DMS53 treated with DMSO at 0.1 percent for 48 hours (cell line): ENCODE measurements around the gene PSME3IP1.
A peak's percentile ranks its signal among the peaks of the same experiment; 100 is the strongest.
"Not testable (repeated sequence)": the region's sequence is repeated elsewhere in the genome, so short reads cannot be mapped to it uniquely, and the experiment has no call there.

Source experiments
- DNase-seq: peaks from one replicate; lab custom pipeline; 2025; ENCODE audit not compliant: unreplicated experiment; lab: John Stamatoyannopoulos, UW

Gene PSME3IP1

GRCh38 chr16:57200321-57200720 is 14.5 kb upstream of the PSME3IP1 start:
- not testable (repeated sequence) for DNase-seq

DNA sequence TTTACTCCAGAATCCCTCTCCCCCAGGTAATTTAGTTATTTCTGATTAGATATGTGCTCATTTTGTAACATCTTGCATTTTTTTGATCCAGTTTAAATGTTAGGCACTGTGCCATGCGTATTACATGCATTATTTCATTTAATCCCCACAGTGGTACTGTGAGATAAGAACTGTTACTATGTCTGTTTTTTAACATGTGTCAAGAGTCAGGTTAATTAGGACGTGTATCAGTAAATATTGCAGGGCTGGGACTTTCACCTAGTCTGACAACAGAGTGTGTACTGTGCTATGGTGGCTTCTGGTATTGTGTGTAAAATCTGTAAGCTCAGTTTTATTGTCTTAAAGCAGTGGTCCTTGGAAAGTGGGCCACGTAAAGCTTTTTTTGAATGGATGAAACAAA is 10.9 kb upstream of the PSME3IP1 start:
- no peak for DNase-seq

- DNase-seq: no peak
Observed at GRCh38 chr16:57196286-57196685, 10.4 kb upstream of the PSME3IP1 start.

- peak; percentile 93 for DNase-seq
Observed at GRCh38 chr16:57194512-57194911, 8.7 kb upstream of the PSME3IP1 start.

DNA sequence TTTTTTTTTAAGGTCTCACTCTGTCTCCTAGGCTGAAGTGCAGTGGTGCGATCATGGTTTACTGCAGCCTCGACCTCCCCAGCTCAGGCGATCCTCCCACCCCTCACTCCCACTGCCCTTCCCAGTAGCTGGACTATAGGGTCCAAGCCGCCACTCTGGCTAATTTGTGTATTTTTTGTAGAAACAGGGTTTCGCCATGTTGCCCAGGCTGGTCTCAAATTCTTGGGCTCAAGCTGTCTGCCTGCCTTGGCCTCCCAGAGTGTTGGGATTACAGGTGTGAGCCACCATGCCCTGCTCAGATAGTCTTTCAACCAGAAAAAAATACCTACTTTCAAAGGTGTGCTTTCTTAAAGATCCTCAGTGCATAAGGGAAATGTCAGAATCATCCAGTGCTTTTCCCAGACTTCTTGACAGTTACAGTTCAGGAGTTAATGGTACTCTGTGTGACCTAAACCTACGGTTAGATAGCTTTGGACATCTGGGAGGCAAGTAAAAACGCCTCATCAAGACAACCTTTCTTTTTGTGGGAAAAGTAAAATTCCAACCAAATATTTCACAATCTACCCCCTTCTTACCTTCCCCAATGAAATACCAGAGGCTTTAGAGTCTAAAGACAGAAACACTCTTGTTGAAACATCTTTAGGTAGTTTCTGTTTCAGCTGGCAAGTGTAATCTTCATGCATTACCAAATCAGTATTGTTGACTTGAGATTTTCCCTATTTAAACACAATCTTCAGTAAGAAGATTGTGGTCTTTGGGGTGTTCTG is 7.1 kb upstream of the PSME3IP1 start:
- no peak for DNase-seq

GRCh38 chr16:57192146-57192545 is 6.3 kb upstream of the PSME3IP1 start:
- DNase-seq: no peak

GRCh38 chr16:57191056-57191571 is 5.3 kb upstream of the PSME3IP1 start:
- no peak for DNase-seq

DNA sequence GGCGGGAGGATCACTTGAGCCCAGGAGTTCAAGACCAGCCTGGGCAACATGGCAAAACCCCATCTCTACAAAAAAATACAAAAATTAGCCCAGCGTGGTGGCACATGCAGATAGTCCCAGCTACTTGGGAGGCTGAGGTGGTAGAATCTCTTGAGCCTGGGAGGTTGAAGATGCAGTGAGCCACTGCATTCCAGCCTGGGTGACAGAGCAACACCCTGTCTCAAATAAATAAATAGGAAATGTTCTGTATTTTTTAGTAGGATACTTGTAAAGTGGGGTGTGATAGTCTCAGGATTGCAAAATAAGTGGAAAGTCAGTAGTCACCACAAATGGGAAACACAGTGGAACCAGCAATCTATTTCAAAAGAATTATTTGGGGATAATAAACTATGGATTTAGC is 4.3 kb upstream of the PSME3IP1 start:
- DNase-seq: no peak

DNA sequence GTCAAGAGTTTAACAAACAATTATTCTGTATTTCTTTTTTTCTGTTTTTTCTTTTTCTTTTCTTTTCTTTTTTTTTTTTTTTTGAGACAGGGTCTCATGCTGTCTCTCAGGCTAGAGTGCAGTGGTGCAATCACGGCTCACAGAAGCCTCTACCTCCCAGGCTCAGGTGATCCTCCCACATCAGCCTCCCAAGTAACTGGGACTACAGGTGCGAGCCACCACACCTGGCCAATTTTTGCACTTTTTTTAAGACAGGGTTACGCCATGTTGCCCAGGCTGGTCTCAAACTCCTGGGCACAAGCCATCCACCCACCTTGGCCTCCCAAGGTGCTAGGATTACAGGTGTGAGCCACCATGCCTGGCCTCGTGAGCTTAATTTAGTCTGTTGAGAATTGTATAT is 3.7 kb upstream of the PSME3IP1 start:
- DNase-seq: not testable (repeated sequence)

- DNase-seq: no peak
Observed at GRCh38 chr16:57188711-57189002, 2.8 kb upstream of the PSME3IP1 start.

DNA sequence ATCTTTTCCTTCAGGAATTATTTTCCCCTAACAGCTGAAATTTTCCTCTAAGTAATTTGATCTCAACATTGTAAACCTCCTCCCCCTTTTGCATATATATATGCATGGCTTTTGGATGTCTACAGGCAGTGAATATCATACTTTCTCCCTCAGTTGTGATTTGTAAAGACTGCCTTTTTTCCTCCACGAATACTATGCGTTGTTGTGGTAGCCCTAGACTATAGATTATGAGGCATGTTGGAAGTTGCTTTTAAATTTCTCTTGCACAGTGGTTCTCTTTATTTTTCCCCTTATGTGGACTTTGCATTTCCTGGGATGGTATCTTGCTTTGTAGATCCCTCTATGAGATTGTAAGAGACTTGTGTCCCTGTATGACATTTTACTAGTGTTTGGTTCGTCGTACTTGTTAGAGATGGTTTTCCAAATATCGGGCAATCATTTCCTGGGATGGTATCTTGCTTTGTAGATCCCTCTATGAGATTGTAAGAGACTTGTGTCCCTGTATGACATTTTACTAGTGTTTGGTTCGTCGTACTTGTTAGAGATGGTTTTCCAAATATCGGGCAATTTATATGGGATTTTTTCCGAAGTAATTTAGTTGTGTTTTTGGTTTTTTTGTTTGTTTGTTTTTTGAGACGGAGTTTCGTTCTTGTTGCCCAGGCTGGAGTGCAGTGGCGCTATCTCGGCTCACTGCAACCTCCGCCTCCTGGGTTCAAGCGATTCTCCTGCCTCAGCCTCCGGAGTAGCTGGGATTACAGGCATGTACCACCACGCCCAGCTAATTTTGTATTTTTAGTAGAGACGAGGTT is 2.3 kb upstream of the PSME3IP1 start:
- DNase-seq: not testable (repeated sequence)

DNA sequence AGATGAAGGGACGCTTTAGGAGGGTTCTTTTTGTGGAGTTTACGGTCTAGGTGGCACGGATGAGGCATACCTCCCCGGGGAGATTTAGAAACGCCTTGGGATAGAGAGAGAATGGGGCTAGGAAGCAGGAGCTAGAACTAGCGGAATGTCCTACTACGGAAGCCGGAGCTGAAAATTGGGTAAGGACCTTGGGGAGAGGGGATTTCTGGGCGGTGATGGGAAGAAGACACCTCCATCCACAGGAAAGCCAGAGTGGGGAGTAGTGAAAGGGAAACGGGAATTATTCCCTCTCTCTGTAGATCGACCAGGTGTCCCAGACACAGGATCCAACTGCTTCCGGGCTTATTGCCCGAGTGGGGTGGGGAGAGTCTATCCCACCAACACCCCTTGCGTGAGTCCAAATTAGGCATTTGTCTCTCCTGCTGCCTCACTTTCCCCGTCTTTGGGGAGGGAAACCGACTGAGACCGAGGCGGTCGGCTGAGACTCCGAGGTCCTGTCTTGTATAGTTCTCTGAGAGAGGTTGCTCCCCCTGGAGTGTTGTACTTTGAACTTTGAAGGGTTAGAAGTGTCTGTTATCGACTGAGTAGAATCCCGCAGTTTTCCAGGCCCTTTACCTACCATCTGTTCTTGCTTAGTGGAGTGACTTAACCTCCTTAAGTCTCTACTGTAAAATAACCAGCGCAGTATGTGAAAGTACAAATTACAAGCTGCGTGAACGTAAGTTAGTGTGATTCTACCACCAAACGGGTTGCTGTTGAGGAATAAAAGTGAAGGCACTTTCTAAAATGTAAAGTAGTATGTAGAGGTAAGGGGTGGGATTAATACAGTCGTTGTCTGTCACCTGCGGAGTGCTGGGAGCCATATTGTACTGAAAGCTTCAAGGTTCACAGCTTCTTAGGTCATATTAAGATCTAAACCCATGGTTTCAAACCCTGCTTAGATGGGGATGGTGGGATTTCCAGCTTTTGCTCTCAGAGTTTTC is 1.3 kb upstream of the PSME3IP1 start:
- peak; percentile 58 for DNase-seq

- no peak for DNase-seq
Observed at GRCh38 chr16:57185446-57185944, 344 bp downstream of the PSME3IP1 start.

DNA sequence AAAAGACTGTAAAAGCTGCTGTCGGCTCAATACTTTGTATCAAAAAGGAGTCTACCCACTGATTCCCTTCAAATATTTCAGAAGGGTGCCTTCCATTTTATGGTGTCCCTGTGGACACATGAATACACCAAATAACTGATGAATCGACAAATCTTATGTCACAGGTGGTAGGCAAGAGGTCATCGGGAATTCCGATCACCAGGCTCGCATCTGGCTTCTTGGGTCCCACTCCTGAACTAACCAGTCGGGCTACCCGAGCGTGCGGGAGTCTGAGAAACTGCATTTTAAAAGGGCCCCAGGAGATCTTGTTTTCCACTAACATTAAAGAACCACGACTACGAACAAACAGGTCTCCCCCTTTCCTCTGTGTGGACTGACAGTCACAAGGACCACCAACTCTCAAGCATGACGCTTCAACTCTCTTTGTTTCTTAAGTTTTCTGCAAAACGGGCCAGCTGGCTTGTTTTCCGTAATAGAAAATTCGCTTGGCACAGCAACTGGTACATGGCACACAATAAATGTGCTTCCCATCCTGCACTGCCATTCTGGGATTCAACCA is 873 bp downstream of the PSME3IP1 start:
- no peak for DNase-seq

DNA sequence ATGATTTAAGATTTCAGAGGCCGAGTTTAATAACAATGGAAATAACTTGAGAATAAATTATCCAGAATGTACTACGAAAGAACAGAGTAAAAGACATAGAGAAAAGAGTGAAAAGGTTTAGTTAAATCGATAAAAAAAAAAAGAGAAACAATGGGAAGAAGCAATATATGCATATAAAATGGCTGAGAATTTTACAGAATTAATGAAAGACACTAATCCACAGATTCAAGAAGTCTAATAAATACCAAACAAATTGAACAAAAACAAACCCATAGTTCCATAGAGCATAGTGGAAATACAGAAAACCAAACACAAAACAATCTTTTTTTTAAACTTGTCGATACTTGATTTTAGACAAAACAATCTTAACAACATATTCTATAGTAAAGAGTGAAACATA is 1.7 kb downstream of the PSME3IP1 start:
- DNase-seq: no peak

DNA sequence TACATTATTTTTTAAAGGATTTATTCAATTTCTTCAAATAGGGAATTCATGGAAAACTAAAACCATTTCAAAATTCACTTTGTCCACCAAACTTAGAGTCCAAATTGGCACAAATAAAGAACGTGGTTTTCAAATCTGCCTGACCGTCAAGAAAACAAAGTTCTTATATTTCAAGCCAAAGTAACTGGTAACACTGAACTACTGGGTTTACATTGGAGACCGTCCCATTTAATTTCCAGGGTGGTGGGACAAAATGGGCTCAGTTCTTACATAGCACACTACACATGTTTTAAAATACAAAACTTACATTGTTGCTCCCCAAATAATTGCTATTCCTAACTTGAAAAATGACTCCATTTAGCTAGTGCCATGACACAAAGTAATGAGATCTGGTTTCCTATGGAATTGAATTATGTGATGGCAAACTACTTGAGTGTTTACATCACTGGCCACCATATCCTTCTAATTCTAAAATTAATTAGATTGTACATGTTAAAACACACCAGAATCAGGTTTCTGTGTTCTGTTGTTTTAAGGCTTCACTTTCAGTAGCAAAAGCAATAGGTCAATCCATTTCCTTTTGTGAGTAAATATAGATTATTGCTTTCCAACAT is 6.5 kb downstream of the PSME3IP1 start:
- no peak for DNase-seq

- DNase-seq: peak; percentile 17
Observed at GRCh38 chr16:57178793-57179212, 7.0 kb downstream of the PSME3IP1 start.

DNA sequence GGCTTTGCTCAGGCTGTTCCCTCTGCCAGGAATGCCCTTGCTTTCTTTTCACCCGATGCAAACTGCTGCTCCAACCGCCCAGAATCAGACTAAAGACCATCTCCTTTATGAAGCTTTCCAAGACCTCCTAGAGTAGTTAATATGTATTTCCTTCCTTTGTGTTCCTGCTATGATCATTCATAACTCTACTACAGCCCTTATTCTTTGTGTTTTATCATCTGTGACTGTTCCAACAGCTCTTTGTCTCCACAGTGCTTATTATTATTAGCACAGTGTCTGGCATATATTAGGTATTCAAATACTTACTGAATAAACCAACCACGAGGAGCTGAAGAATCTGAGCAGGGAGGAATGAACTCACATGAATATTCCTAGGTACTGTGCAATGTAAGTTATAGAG is 7.6 kb downstream of the PSME3IP1 start:
- peak; percentile 28 for DNase-seq

DNA sequence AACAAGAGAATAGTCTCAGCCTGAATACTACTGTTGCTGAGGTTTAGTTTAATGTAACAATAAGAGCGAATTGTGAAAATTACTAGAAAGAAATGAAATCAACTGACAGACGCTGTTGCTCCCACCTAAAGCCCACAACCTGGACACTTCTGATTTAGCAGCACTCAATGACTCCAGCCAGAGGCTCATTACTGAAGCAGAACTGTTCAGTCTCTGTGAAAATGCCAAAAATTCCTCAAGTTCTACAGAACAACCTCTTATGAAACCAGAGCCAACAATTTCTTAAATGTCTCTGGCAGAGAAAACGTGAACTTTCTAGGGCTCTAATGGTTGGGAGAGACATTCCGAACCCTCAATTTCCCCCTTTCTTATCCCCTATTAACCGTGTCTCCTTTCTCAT is 9.9 kb downstream of the PSME3IP1 start:
- no peak for DNase-seq

- no peak for DNase-seq
Observed at GRCh38 chr16:57172721-57173290, 13.0 kb downstream of the PSME3IP1 start.
